Glutamatergic neuron (in vitro differentiated cells): ENCODE data around the gene KRT76. TPM values are rescaled to one million over a fixed set of nuclear protein-coding genes. Genes with fewer than 3 reads are reported as not detected.

Experiments
- DNase-seq: peaks from one replicate; pipeline ENCODE4 v3.0.0; 2022
- H3K27ac Mint-ChIP-seq: one replicate; pipeline ENCODE4 v1.8.0; 2020; ENCODE audit warnings: mild to moderate bottlenecking, mixed read lengths, inconsistent platforms; ENCODE audit not compliant: unreplicated experiment
- H3K27me3 Mint-ChIP-seq: one replicate; pipeline ENCODE4 v1.8.0; 2020; ENCODE audit warnings: mild to moderate bottlenecking, moderate library complexity, mixed read lengths, inconsistent platforms; ENCODE audit not compliant: unreplicated experiment
- H3K36me3 Mint-ChIP-seq: one replicate; pipeline ENCODE4 v1.8.0; 2020; ENCODE audit warnings: mild to moderate bottlenecking, mixed read lengths, inconsistent platforms; ENCODE audit not compliant: unreplicated experiment
- H3K4me1 Mint-ChIP-seq: one replicate; pipeline ENCODE4 v1.8.0; 2020; ENCODE audit warnings: mild to moderate bottlenecking, low read depth, mixed read lengths, inconsistent platforms; ENCODE audit not compliant: unreplicated experiment
- H3K4me3 Mint-ChIP-seq: one replicate; pipeline ENCODE4 v1.8.0; 2020; ENCODE audit warnings: mild to moderate bottlenecking, mixed read lengths, inconsistent platforms; ENCODE audit not compliant: unreplicated experiment
- H3K9me3 Mint-ChIP-seq: one replicate; pipeline ENCODE4 v1.8.0; 2020; ENCODE audit warnings: mild to moderate bottlenecking, moderate library complexity, mixed read lengths, inconsistent platforms; ENCODE audit not compliant: unreplicated experiment
- CTCF ChIP-seq: fragments of 200-600 bp; sonication (generic); IDR thresholded peaks from one replicate; pipeline ENCODE4 v1.5.0; 2021; ENCODE audit not compliant: partially characterized antibody, unreplicated experiment
- total RNA-seq: library from RNA; stranded (reverse); fragmentation: NEBNext Ultra II Directional; extraction: Animal tissue kit (Norgen Biotek cat#: 25700); gene quantifications from one replicate; pipeline ENCODE4 v1.2.1, GENCODE V29; 2021; ENCODE audit not compliant: unreplicated experiment

Gene KRT76
- total RNA-seq, 1 donor from 2014 or later: not detected

- no peak overlapping the region for H3K27ac Mint-ChIP-seq
- H3K4me3 Mint-ChIP-seq: no peak overlapping the region
- H3K36me3 Mint-ChIP-seq: no peaks in the 10 kb centered on the region
- H3K27me3 Mint-ChIP-seq: peaks cover 6% of the 10 kb centered on the region
- no peak for DNase-seq
- no peak for TF ChIP-seq CTCF
- peaks cover 2% of the 10 kb centered on the region for H3K9me3 Mint-ChIP-seq
- H3K4me1 Mint-ChIP-seq: no peaks in the 10 kb centered on the region
These were observed 38.8 kb upstream of the KRT76 start for GRCh38 chr12:52815676-52816588.

- H3K27ac Mint-ChIP-seq: no peak overlapping the region
- H3K4me1 Mint-ChIP-seq: no peaks in the 10 kb centered on the region
- peaks cover 2% of the 10 kb centered on the region for H3K9me3 Mint-ChIP-seq
- H3K4me3 Mint-ChIP-seq: no peak overlapping the region
- no peak for TF ChIP-seq CTCF
- DNase-seq: no peak
- no peaks in the 10 kb centered on the region for H3K36me3 Mint-ChIP-seq
- H3K27me3 Mint-ChIP-seq: peaks cover 6% of the 10 kb centered on the region
These were observed 38.0 kb upstream of the KRT76 start for GRCh38 chr12:52815161-52815560.

DNA sequence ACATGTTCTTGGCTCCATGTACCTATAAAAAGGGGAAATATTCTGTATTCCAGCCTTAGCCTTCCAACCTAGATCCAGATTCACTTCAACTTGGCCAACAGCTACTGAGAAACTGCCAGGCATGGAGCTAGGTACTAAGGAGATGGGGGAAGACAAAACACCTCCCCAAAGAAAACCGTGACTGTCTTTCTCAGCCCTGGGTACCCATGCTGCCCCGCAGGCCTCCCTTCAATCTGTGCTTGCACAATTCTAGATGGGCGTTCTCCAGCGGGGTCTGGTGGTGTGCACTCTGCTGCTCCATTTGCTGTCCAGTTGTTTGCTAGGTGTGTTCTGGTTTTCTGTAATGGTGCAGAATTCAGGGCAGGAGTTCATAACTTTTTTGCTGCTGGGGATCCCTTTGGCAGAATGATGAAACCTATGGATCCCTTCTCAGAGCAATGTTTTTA, 37.6 kb upstream of the KRT76 start:
- TF ChIP-seq CTCF: no peak
- no peak overlapping the region for H3K27ac Mint-ChIP-seq
- no peak overlapping the region for H3K4me3 Mint-ChIP-seq
- no peaks in the 10 kb centered on the region for H3K4me1 Mint-ChIP-seq
- DNase-seq: no peak
- H3K27me3 Mint-ChIP-seq: peaks cover 6% of the 10 kb centered on the region
- H3K9me3 Mint-ChIP-seq: peaks cover 2% of the 10 kb centered on the region
- no peaks in the 10 kb centered on the region for H3K36me3 Mint-ChIP-seq

GRCh38 chr12:52813885-52814709, 37.0 kb upstream of the KRT76 start, which contains the start of gene KRT4:
Gene KRT4 (minus strand): TSS chr12:52814116. CDS start chr12:52814058, 58 bp downstream.
- H3K27ac Mint-ChIP-seq: no peak within 1 kb of the TSS
- H3K36me3 Mint-ChIP-seq: no peaks in the 10 kb centered on the region
- no peaks in the 10 kb centered on the region for H3K9me3 Mint-ChIP-seq
- no peaks in the 10 kb centered on the region for H3K4me1 Mint-ChIP-seq
- no peak within 1 kb of the TSS for H3K4me3 Mint-ChIP-seq
- TF ChIP-seq CTCF: no peak
- peaks cover 6% of the 10 kb centered on the region for H3K27me3 Mint-ChIP-seq
- no peak for DNase-seq
